OCI-LY7 (cell line): Measurements from ENCODE around the gene CTDNEP1. TPM values are rescaled to one million over a fixed set of nuclear protein-coding genes. Genes with fewer than 3 reads are reported as not detected.

Source experiments
- BruUV-seq: library from RNA; stranded (reverse); fragments of 400-500 nt; replicated peaks from 2 replicates; lab custom pipeline; 2021; lab: Mats Ljungman, UMichigan
- CTCF ChIA-PET: fragments of 300-600 bp; sonication (Branson Sonifier 250); formaldehyde crosslinking; loops from one replicate; lab custom pipeline; 2022; ENCODE audit warnings: antibody characterized with exemption; ENCODE audit not compliant: unreplicated experiment; lab: Charles Lee
- POLR2A ChIA-PET: fragments of 300-600 bp; sonication (Branson Sonifier 250); formaldehyde crosslinking; loops from one replicate; lab custom pipeline; 2022; ENCODE audit warnings: antibody characterized with exemption; lab: Charles Lee
- DNase-seq: peaks from one replicate; pipeline ENCODE4 v3.0.0-alpha.2; 2015; ENCODE audit warnings: low spot score
- H2AFZ ChIP-seq: fragments of 200-600 bp; sonication (generic), shearing (Covaris generic); 2 replicates; pipeline ENCODE4 v1.6.1; 2014; ENCODE audit warnings: mild to moderate bottlenecking, antibody characterized with exemption, low read length, moderate library complexity
- H3K27ac ChIP-seq: fragments of 200-600 bp; sonication (generic); 2 replicates; pipeline ENCODE4 v1.5.1; 2014; ENCODE audit warnings: mixed run types, low read depth, mild to moderate bottlenecking, moderate library complexity, low read length, inconsistent platforms; ENCODE audit not compliant: poor library complexity, severe bottlenecking
- H3K36me3 ChIP-seq: fragments of 200-600 bp; sonication (generic); 2 replicates; pipeline ENCODE4 v1.6.1; 2014; ENCODE audit warnings: mild to moderate bottlenecking, antibody characterized with exemption, low read length, moderate library complexity, mixed read lengths; ENCODE audit not compliant: insufficient read depth
- H3K4me1 ChIP-seq: fragments of 200-600 bp; sonication (generic); 2 replicates; pipeline ENCODE4 v1.5.1; 2014; ENCODE audit warnings: mild to moderate bottlenecking, low read length; ENCODE audit not compliant: insufficient read depth, poor library complexity, severe bottlenecking
- H3K4me2 ChIP-seq: fragments of 200-600 bp; sonication (generic); 2 replicates; pipeline ENCODE4 v1.6.1; 2014; ENCODE audit warnings: mild to moderate bottlenecking, low read length
- H3K4me3 ChIP-seq: fragments of 200-600 bp; sonication (generic); 2 replicates; pipeline ENCODE4 v1.5.1; 2014; ENCODE audit warnings: mild to moderate bottlenecking, low read depth, low read length; ENCODE audit not compliant: poor library complexity, severe bottlenecking
- H3K79me2 ChIP-seq: fragments of 200-600 bp; sonication (generic); 2 replicates; pipeline ENCODE4 v1.6.1; 2016; ENCODE audit warnings: low read depth, mild to moderate bottlenecking, low read length, moderate library complexity, mixed read lengths; ENCODE audit not compliant: insufficient read depth
- H3K9me2 ChIP-seq: fragments of 200-600 bp; sonication (generic); 2 replicates; pipeline ENCODE4 v1.6.1; 2016; ENCODE audit warnings: mild to moderate bottlenecking, low read length, mixed read lengths; ENCODE audit not compliant: insufficient read depth
- H3K9me3 ChIP-seq: fragments of 200-600 bp; sonication (generic); 2 replicates; pipeline ENCODE4 v1.6.1; 2014; ENCODE audit warnings: mild to moderate bottlenecking, mixed run types, low read length, mixed read lengths
- H4K20me1 ChIP-seq: fragments of 200-600 bp; sonication (generic); 2 replicates; pipeline ENCODE4 v1.6.1; 2014; ENCODE audit warnings: mild to moderate bottlenecking, antibody characterized with exemption, low read length, moderate library complexity, mixed read lengths; ENCODE audit not compliant: insufficient read depth
- EZH2phosphoT487 ChIP-seq: fragments of 200-600 bp; sonication (generic); IDR thresholded peaks from 2 replicates; pipeline ENCODE4 v1.6.1; 2018; ENCODE audit warnings: low read depth, borderline replicate concordance, mild to moderate bottlenecking, mixed run types, antibody characterized with exemption, low read length, moderate library complexity, mixed read lengths
- intact Hi-C: fragments of 100-400 bp; cut with micrococcal nuclease; formaldehyde crosslinking; loops from one replicate; pipeline ENCODE4 v1.10.0; 2022; ENCODE audit not compliant: unreplicated experiment
- total RNA-seq, 2 experiments: library from RNA; depleted of rRNA in 1 of 2; stranded (reverse); fragments of >200 nt in 1 of 2; shearing (Covaris generic) in 1 of 2; gene quantifications; 2 replicates each; pipeline ENCODE4 v1.2.3, GENCODE V29; 2014 to 2022
- TF ChIP-seq, protein P1 (sequence below): fragments of 200-600 bp; sonication (generic); conservative IDR thresholded peaks from 2 replicates; pipeline ENCODE4 v1.5.1; 2014; ENCODE audit warnings: mild to moderate bottlenecking, antibody characterized with exemption, low read length, moderate library complexity, mixed read lengths

Gene CTDNEP1
- total RNA-seq, 2 experiments from 2014 or later, result 52.1 to 173 TPM

DNA sequence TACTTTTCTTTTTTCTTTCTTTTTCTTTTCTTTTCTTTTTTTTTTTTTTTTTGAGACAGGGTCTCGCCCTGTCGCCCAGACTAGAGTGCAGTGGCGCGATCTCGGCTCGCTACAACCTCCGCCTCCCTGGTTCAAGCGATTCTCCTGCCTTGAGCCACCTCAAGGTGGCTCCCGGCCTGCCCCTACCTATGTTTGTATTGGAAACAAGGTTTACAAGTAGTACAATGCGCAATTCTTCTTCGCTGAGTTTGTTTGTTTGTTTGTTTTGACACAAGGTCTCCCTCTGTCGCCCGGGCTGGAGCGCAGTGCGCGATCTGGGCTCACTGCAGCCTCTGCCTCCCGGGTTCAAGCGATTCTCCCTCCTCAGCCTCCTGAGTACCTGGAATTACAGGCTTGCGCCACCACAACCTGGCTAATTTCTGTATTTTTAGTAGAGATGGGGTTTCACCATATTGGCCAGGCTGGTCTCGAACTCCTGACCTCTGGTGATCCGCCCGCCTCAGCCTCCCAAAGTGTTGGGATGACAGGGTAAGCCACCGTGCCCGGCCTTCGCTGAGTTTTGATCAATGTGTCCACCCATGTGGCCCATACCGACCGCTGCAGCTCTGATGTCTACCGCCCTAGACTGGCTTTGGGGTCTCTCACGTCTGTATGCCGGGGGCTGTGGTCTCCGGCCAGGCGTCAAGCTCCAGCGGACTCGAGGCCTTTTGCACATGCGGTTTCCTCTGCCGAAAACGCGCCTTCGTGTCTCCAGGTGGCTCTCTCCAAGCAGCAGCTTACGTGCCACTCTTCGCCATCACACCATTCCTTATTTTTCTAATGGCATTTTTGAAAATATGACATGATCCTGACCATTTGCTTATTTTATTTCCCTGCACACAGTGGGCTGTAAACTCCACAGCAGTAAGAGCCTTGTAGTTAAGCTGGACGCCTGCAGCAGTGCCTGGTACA, 44.0 kb upstream of the CTDNEP1 start:
- CTCF ChIA-PET, result interaction anchor here (0.6 to 1.2 kb wide), 2 partner anchors 27 to 34 kb away, joined by 3 read pairs; no protein-coding TSS in a partner anchor
- Histone ChIP-seq H3K9me3 (no peaks in the 10 kb centered on the region), H3K4me1 (peaks cover 35% of the 10 kb centered on the region), H4K20me1 (no peaks in the 10 kb centered on the region), H3K9me2 (no peaks in the 10 kb centered on the region), H2AFZ (peak overlapping the region; percentile 66), H3K36me3 (no peaks in the 10 kb centered on the region), H3K4me3 (peak overlapping the region; percentile 70), H3K27ac (peak overlapping the region; percentile 66), H3K4me2 (peak overlapping the region; percentile 78), H3K79me2 (no peaks in the 10 kb centered on the region)
- peak; percentile 49 for DNase-seq
- TF ChIP-seq, protein P1, sequence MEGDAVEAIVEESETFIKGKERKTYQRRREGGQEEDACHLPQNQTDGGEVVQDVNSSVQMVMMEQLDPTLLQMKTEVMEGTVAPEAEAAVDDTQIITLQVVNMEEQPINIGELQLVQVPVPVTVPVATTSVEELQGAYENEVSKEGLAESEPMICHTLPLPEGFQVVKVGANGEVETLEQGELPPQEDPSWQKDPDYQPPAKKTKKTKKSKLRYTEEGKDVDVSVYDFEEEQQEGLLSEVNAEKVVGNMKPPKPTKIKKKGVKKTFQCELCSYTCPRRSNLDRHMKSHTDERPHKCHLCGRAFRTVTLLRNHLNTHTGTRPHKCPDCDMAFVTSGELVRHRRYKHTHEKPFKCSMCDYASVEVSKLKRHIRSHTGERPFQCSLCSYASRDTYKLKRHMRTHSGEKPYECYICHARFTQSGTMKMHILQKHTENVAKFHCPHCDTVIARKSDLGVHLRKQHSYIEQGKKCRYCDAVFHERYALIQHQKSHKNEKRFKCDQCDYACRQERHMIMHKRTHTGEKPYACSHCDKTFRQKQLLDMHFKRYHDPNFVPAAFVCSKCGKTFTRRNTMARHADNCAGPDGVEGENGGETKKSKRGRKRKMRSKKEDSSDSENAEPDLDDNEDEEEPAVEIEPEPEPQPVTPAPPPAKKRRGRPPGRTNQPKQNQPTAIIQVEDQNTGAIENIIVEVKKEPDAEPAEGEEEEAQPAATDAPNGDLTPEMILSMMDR, result peak; percentile 50
- TF ChIP-seq EZH2phosphoT487, result no peak
- POLR2A ChIA-PET, result interaction anchor here (1.5 kb wide), 1 partner anchor 10 kb away, joined by 7 read pairs; no protein-coding TSS in a partner anchor
- no TSS peak for BruUV-seq
- intact Hi-C loops, result loop anchor here (1.0 to 5.0 kb wide), 3 partner anchors 15 to 248 kb away; no protein-coding TSS in a partner anchor

DNA sequence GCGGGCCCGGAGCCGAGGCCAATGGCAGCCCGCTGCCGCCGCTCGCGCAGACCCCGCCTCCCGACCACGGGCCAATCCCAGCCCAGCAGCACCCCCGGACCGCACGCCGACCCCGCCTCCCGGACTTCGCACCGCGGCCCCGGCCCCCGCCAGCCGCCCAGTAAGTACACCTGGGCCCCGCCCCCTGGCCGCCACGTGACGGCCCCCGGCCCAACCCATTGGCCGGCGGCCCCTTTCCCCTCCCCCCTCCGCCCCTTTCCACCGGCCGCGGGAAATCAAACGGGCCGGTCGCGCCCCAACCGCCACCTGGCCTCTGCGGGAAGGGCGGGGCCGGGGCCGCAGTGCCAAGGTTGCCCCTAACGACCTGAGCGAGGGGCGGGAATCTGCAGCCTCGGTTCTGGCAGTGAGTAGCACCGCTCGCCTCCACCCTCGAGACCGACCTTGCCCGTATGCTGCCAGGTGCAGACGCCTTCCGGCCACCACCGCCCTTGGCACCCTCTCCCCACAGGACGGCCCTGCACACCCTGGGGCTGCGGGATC, 43.1 kb upstream of the CTDNEP1 start, which contains the start of gene YBX2:
YBX2 (minus strand) TSS at position 26 of the 540 bp plus-strand sequence. CDS start 139 bp downstream, outside the sequence.
- POLR2A ChIA-PET, result no interaction called here
- TF ChIP-seq, protein P1, result no peak
- TF ChIP-seq EZH2phosphoT487, result no peak
- H3K9me3 ChIP-seq, result no peaks in the 10 kb centered on the region
- DNase-seq, result peak; percentile 94
- H3K4me1 ChIP-seq, result peaks cover 35% of the 10 kb centered on the region
- CTCF ChIA-PET, result no interaction called here
- intact Hi-C loops, result loop anchor here (5.0 kb wide), 1 partner anchor 247 kb away; no protein-coding TSS in a partner anchor
- no TSS peak for BruUV-seq
- H3K9me2 ChIP-seq, result no peaks in the 10 kb centered on the region
- H3K4me2 ChIP-seq, result peak within 1 kb of the TSS; percentile 78
- H3K79me2 ChIP-seq, result no peaks in the 10 kb centered on the region
- peak within 1 kb of the TSS; percentile 66 for H3K27ac ChIP-seq
- H3K4me3 ChIP-seq, result peak within 1 kb of the TSS; percentile 70
- H2AFZ ChIP-seq, result peak within 1 kb of the TSS; percentile 65
- H4K20me1 ChIP-seq, result no peaks in the 10 kb centered on the region
- no peaks in the 10 kb centered on the region for H3K36me3 ChIP-seq
